ENCODE results near the gene LKAAEAR1.
A peak's percentile ranks its signal among the peaks of the same experiment; 100 is the strongest.
"Not testable (repeated sequence)": the region's sequence is repeated elsewhere in the genome, so short reads cannot be mapped to it uniquely, and the experiment has no call there.

The LKAAEAR1 gene

GRCh38 chr20:64083804-64084684, at the start of gene LKAAEAR1:
TSS of gene LKAAEAR1 (minus strand) at chr20:64084398. CDS start at chr20:64084219, 179 bp downstream.
- no peak for TF ChIP-seq CTCF (conservative IDR thresholded peaks at IDR 0.05; ENCODE audit: control insufficient read depth, insufficient read depth, low read depth, low read length)
- H3K4me3 ChIP-seq (ENCODE audit: control insufficient read depth, low read depth, low read length): peak within 1 kb of the TSS; percentile 16
- DNase-seq (ENCODE audit: low read depth): no peak

- no peak overlapping the region for H3K4me3 ChIP-seq (ENCODE audit: control insufficient read depth, low read depth, low read length)
- DNase-seq (ENCODE audit: low read depth): peak; percentile 34
- peak; percentile 34 for TF ChIP-seq CTCF (conservative IDR thresholded peaks at IDR 0.05; ENCODE audit: control insufficient read depth, insufficient read depth, low read depth, low read length)
These were observed 47.2 kb upstream of the LKAAEAR1 start for GRCh38 chr20:64131406-64131805.

- no peak for TF ChIP-seq CTCF (conservative IDR thresholded peaks at IDR 0.05; ENCODE audit: control insufficient read depth, insufficient read depth, low read depth, low read length)
- no peak for DNase-seq (ENCODE audit: low read depth)
- H3K4me3 ChIP-seq (ENCODE audit: control insufficient read depth, low read depth, low read length): no peak overlapping the region
These were observed 46.7 kb upstream of the LKAAEAR1 start for GRCh38 chr20:64130876-64131275.

- TF ChIP-seq CTCF (conservative IDR thresholded peaks at IDR 0.05; ENCODE audit: control insufficient read depth, insufficient read depth, low read depth, low read length): no peak
- no peak overlapping the region for H3K4me3 ChIP-seq (ENCODE audit: control insufficient read depth, low read depth, low read length)
- DNase-seq (ENCODE audit: low read depth): no peak
These were observed 46.1 kb upstream of the LKAAEAR1 start for GRCh38 chr20:64130271-64130670.

GRCh38 chr20:64129146-64129782, 45.1 kb upstream of the LKAAEAR1 start:
- no peak for TF ChIP-seq CTCF (conservative IDR thresholded peaks at IDR 0.05; ENCODE audit: control insufficient read depth, insufficient read depth, low read depth, low read length)

GRCh38 chr20:64123517-64123916, 39.3 kb upstream of the LKAAEAR1 start:
- DNase-seq (ENCODE audit: low read depth); H3K4me3 ChIP-seq (ENCODE audit: control insufficient read depth, low read depth, low read length): not testable (repeated sequence)

More at GRCh38 chr20:64129146-64129782, 45.1 kb upstream of the LKAAEAR1 start:
- H3K4me3 ChIP-seq (ENCODE audit: control insufficient read depth, low read depth, low read length): no peak overlapping the region
- DNase-seq (ENCODE audit: low read depth): no peak

- DNase-seq (ENCODE audit: low read depth); H3K4me3 ChIP-seq (ENCODE audit: control insufficient read depth, low read depth, low read length): not testable (repeated sequence)
These were observed 38.7 kb upstream of the LKAAEAR1 start for GRCh38 chr20:64122927-64123326.
